ENCODE measurements around the gene TEAD3.

Gene TEAD3

GRCh38 chr6:35512740-35513139 is 15.9 kb upstream of the TEAD3 start, which contains the start of gene TULP1:
Gene TULP1, minus strand, starts transcription at chr6:35512896. Its CDS starts 38 bp downstream, at chr6:35512858.
- no peak for DNase-seq (ENCODE audit: low read depth)

GRCh38 chr6:35512006-35512405 is 15.1 kb upstream of the TEAD3 start:
- no peak for DNase-seq (ENCODE audit: low read depth)

DNA sequence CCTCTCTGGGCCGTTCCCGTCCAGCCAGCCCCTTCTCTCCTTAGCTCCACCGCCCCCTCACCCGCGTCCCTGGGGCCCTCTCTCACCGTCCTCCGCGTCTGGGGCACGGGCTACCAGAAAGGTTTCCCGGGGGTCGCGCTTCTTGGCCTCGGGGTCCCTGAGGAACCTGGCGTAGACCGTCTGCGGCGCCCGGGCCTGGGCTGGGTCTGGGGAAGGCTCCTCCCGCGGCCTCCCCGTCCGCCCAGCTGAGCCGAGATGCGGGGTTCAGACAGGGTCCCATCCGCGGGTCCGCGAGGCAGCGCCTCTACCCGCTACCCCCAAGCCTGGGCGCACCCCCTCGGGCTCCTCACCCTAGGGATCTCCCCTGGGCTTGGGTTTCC is 14.7 kb upstream of the TEAD3 start:
- DNase-seq (ENCODE audit: low read depth), result no peak

DNA sequence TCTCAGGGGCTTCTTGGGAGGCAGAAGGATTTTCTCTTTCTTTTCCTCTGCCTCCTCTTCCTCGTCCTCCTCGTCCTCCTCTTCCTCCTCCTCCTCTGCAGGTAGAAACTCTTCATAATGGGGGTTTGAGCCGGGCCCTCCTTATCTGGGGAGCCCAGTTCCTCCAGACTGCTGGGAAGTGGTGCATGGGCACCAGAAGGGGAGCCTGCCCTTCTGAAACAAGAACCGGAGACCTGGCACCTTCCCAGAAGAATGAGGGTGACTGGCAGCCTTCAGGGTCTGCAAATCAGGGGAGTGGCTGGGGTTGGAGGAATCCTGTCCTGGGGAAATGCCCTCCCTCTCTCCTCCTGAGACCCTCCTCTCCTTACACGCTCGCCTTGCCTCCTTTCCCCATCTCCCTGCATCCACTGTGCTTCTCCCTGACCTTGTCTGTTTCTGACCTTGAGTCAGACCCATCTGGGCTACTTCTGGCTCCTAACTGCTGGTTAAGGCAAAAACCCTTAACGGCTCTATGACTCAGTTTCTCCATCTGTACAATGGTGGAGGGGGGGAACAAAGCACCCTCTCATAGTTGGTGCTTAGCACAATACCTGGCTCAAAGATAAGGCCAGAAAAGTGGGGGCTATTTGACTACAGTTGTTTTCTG is 14.2 kb upstream of the TEAD3 start:
- no peak for DNase-seq (ENCODE audit: low read depth)

DNA sequence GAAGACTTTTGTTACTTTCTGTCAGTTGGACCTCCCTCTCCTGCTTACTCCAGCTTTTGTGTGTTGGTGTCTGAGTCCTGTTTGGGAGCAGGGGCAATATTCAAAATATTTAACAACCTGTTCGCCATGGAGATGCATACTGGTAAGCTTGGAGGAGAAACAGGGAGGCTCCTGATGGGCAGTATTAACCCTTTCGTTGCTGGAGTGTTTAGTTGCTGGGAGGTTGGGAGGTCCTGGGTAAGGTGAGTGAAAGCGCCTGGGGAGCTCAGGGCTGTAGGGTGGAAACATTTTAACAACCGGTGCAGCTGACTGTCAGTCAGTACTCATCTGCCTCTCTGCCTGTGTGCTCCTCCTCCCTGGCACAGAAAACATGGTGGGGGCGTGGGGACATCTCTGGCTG is 11.7 kb upstream of the TEAD3 start:
- no peak for DNase-seq (ENCODE audit: low read depth)

DNA sequence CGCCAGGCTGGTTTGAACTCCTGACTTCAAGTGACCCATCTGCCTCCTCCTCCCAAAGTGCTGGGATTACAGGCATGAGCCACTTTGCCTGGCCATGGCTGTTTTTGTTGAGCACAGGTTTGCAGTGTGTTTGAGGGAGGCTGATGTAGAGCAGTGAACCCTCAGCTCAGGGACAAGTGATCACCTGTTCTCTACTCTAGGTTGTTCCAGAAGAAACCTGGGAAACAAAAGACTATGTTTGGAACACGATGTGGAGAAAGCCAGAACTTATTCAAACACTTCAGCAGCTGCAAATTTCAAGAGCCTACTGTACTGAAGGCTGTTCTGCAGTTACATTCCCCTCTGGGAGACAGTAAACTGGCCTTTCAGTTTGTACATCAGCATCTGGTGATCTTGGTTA is 11.1 kb upstream of the TEAD3 start:
- DNase-seq (ENCODE audit: low read depth), result no peak

DNA sequence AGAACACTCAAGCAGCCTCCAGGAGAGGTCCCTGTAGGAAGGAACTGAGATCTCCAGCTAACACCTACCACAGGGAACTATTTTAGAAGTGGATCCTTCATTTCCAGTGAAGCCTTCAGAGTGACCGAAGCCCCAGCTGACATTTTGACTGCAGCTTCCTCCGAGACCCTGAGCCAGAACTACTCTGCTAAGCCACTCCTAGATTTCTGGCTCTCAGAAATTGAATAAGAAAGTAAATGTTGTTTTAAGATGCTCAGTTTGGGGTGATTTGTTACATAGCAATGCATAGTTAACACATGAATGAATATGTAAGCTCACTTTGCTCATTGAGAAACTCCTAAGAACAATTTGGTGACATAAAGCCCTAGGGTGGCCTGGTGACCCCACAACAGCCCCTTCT is 10.3 kb upstream of the TEAD3 start:
- DNase-seq (ENCODE audit: low read depth), result no peak

- no peak for DNase-seq (ENCODE audit: low read depth)
Measured at GRCh38 chr6:35506536-35506935, 9.7 kb upstream of the TEAD3 start.

DNA sequence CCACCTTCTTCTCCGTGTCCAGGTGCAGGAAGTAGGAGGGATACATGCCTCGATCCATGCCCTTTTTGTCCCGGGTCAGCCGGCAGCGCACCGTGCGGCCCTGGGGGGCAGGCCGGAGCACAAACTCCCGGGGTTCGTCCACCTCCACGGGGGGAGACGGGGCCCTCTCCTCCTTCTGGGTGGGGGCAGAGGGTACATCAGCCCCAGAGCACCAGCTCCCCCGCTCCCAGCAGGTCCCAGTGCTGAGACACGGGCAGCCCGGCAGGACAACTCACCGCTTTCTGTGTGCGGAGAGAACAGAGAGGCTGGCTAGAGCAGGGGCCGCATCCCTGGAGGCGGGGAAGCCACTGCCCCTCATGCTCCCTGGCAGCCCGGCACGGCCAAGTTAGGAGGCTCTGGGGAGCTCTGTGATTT is 9.1 kb upstream of the TEAD3 start:
- DNase-seq (ENCODE audit: low read depth), result no peak

DNA sequence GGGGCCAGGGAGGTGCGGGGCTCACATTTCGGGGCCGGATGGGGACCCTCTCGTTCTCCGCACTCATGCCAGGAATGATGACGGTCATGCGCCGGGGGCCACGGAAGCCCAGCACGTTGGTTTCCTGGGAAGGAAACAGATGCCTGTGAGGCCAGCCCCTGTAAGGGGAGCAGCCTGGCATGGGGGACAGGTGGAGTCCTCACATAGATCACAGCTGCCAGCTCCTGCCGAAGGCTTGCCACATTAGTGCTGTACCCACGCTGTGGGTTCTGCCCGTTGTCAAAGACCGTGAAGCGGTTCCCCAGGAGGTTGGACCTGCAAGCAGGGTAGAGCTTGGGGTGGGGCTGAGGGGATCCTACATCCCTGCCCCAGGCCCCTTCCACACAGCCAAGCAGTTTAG is 6.7 kb upstream of the TEAD3 start:
- DNase-seq (ENCODE audit: low read depth), result no peak

- DNase-seq (ENCODE audit: low read depth), result no peak
Measured at GRCh38 chr6:35501784-35502183, 4.9 kb upstream of the TEAD3 start.

GRCh38 chr6:35500782-35501181 is 3.9 kb upstream of the TEAD3 start:
- no peak for DNase-seq (ENCODE audit: low read depth)

GRCh38 chr6:35499372-35499771 is 2.5 kb upstream of the TEAD3 start:
- no peak for DNase-seq (ENCODE audit: low read depth)

DNA sequence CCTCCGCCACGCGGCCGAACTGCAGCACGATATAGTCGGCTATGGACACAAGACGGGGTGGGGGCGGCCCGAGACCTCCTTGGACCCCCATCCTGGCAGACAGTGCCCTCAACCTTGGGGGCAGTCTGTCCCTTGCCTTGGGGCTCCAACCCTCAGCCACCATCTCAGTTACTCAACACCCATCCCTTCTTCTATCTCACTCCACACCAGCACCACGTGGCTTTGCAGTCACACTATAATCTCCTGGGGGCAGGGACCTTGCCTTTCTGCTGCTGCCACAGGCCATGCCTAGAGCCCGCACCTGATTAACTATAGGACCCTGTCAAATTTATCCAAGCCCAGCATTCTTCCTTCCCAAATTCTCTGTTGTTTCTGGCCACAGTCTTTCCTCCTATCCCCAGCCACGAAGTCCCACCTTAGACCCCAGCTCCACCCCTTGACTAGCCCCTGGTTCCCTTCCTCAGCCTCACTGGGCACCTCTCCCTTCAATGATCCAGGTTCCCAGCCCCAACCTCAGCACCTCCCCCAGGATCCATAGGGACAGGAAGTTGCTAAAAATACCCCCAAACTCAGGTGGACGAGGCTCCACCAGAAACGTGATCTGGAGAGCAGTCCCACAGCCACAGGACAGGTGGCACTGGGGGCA is 1.7 kb upstream of the TEAD3 start:
- no peak for DNase-seq (ENCODE audit: low read depth)

GRCh38 chr6:35497571-35498421 is 917 bp upstream of the TEAD3 start:
- DNase-seq (ENCODE audit: low read depth), result peak; percentile 43

DNA sequence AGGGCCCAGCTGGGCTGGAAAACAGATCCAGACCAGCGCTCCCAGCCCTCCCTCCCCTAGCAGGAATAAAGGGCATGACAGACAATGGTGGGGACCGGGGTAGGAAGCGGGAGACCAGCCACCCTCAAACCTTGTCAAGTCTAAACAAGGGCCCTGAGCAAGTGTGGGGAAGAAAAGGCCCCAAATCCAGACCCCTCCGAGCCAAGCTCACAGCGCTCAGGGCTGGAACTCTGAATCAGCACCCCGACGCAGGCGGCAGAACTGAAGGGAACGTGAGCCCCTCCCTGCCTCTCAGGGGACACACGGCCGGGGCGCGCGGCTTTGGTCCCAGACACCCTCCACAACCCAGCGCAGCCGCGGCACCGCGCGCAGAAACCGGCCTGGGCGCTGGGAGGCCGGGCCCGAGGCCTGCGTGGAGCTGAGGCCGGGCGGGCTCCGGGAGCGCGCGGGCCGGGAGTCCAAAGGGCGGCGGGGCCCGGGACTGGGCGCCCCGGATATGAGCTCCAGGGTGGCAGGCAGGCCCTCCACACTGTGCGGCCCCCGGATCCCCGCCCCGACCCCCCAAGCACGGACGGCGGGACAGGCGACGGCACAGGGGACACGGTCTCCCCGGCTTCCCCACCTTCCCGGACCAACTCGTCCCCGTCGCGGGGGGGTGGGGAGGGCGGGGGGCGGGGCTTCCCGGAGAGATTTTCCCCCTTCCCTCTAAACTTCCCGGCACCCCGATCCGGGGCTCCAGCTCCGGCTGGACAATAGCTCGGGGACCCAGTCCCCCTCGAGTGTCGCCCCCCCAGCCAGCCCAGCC is 641 bp downstream of the TEAD3 start:
- DNase-seq (ENCODE audit: low read depth), result no peak

DNA sequence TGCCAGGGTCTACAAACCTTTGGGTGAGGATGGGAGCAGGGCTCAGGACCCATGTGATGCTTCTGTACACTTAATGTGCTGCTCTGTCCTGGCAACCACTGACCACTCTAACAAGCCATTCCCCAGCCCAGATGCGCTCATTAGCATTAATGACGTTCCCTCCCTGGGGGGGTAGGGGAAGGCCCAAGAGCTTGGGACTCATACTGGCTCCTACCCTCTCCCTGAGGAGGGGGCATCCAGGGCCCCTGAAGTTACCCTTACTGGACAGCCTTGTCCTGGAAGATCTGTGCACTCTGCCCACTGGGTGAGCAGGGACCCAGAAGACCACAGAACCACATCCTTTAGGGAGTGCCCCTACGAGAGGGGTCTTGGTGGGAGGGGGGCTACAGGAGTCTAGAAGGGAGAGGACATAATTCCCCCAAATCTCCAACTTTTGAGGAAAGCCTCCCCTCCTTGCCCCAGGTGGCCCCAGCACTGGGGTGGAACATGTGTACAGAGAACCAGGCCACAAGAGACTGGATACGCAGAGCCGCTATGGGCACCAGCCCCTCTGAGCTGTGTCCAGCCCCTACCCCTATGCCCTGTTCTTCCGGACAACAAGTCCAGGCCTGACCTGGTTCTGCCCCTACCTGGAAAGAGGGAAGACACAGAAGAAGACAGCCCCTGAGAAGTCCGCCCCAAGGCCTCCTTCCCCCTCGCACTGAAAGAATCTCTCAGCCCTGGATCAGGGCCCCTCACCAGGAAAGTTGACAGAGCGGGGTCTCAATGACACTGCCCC is 1.4 kb downstream of the TEAD3 start:
- DNase-seq (ENCODE audit: low read depth), result no peak

GRCh38 chr6:35494161-35494563 is 2.7 kb downstream of the TEAD3 start:
- DNase-seq (ENCODE audit: low read depth), result no peak

- no peak for DNase-seq (ENCODE audit: low read depth)
Measured at GRCh38 chr6:35493307-35493983, 3.4 kb downstream of the TEAD3 start.

DNA sequence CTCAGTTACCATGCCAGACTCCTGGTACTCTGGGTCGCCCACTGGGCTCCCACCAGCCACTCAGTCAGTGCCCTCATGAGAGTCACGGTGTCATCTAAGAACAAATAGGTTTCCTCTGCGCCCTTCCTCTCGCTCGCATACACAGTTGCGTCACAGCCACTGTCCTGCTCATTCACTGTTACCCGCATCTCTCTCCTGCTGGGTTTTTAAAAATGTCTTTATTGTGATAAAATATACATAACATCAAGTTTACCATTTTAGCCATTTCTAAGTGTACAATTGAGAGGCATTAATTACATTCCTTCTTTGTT is 4.0 kb downstream of the TEAD3 start:
- DNase-seq (ENCODE audit: low read depth), result no peak

All from stimulated activated CD8-positive, alpha-beta memory T cell treated with anti-CD3 and anti-CD28 coated beads, Interleukin-4, amount 100 ng/mL, for 24 hours (primary cell).